Nephron progenitor cell (in vitro differentiated cells): ENCODE measurements around the gene DAD1.
"Not testable (repeated sequence)": the region's sequence is repeated elsewhere in the genome, so short reads cannot be mapped to it uniquely, and the experiment has no call there.

Source experiments
- DNase-seq: peaks from one replicate; pipeline ENCODE4 v3.0.0; 2021
- H3K27ac Mint-ChIP-seq: 2 replicates; pipeline ENCODE4 v1.8.0; 2021; ENCODE audit warnings: mild to moderate bottlenecking, moderate library complexity, mixed read lengths
- H3K27me3 Mint-ChIP-seq: 2 replicates; pipeline ENCODE4 v1.8.0; 2021; ENCODE audit warnings: mild to moderate bottlenecking, low read depth, mixed read lengths; ENCODE audit not compliant: poor library complexity
- H3K36me3 Mint-ChIP-seq: 2 replicates; pipeline ENCODE4 v1.8.0; 2021; ENCODE audit warnings: low read depth, mixed read lengths
- H3K4me1 Mint-ChIP-seq: 2 replicates; pipeline ENCODE4 v1.8.0; 2021; ENCODE audit warnings: mixed read lengths
- H3K4me3 Mint-ChIP-seq: 2 replicates; pipeline ENCODE4 v1.8.0; 2021; ENCODE audit warnings: mild to moderate bottlenecking, moderate library complexity, mixed read lengths
- H3K9me3 Mint-ChIP-seq: 2 replicates; pipeline ENCODE4 v1.8.0; 2021; ENCODE audit warnings: mild to moderate bottlenecking, moderate library complexity, mixed read lengths
- TF ChIP-seq, protein P1 (sequence below): fragments of 200-600 bp; sonication (generic); IDR thresholded peaks from 2 replicates; pipeline ENCODE4 v1.5.0; 2021; ENCODE audit warnings: antibody characterized with exemption

The DAD1 gene

GRCh38 chr14:22556990-22557623, 31.9 kb downstream of the DAD1 start:
- Mint-ChIP-seq H3K4me1 (peaks cover 71% of the 10 kb centered on the region), H3K27me3 (peaks cover 6% of the 10 kb centered on the region), H3K36me3 (no peaks in the 10 kb centered on the region), H3K9me3 (no peaks in the 10 kb centered on the region), H3K27ac (peak overlapping the region; percentile 93), H3K4me3 (peak overlapping the region; percentile 76)
- peak; percentile 94 for DNase-seq
- TF ChIP-seq, protein P1, sequence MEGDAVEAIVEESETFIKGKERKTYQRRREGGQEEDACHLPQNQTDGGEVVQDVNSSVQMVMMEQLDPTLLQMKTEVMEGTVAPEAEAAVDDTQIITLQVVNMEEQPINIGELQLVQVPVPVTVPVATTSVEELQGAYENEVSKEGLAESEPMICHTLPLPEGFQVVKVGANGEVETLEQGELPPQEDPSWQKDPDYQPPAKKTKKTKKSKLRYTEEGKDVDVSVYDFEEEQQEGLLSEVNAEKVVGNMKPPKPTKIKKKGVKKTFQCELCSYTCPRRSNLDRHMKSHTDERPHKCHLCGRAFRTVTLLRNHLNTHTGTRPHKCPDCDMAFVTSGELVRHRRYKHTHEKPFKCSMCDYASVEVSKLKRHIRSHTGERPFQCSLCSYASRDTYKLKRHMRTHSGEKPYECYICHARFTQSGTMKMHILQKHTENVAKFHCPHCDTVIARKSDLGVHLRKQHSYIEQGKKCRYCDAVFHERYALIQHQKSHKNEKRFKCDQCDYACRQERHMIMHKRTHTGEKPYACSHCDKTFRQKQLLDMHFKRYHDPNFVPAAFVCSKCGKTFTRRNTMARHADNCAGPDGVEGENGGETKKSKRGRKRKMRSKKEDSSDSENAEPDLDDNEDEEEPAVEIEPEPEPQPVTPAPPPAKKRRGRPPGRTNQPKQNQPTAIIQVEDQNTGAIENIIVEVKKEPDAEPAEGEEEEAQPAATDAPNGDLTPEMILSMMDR: peak; percentile 100

- peak overlapping the region; percentile 76 for H3K4me3 Mint-ChIP-seq
- H3K9me3 Mint-ChIP-seq: no peaks in the 10 kb centered on the region
- H3K4me1 Mint-ChIP-seq: peaks cover 71% of the 10 kb centered on the region
- H3K36me3 Mint-ChIP-seq: no peaks in the 10 kb centered on the region
- TF ChIP-seq, protein P1: no peak
- peak overlapping the region; percentile 93 for H3K27ac Mint-ChIP-seq
- no peak for DNase-seq
- H3K27me3 Mint-ChIP-seq: peaks cover 6% of the 10 kb centered on the region
Measured at GRCh38 chr14:22556021-22556989, 32.7 kb downstream of the DAD1 start.

DNA sequence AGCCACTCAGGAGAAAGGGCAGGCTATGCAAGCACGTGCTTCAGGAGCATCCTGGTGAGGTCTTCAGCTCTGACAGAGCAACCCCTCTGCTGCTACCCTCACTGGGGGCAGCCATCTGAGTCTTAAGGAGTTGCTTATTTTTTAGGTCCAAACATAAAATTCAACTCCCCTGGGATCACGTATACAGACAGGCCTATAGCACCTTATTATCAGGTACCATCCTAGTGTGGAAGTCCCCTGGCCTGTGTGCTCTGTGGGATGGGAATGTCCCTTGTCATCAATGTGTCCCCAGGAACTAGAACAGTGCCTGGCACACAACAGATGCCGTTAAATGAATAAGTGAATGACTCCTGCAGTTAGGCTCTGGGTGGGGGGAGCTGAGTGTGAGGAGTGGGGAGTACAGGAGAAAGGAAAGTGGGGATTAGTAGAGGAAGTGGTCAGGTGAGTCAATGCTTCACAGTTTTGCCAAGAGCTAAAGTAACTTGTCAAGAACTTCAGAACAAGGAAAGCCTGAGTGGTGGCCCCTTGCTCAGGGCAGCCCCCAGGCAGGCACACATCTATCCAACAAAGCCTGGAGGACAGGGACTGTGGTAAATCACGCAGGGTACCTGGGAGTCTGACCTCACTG, 33.5 kb downstream of the DAD1 start:
- H3K4me3 Mint-ChIP-seq: no peak overlapping the region

DNA sequence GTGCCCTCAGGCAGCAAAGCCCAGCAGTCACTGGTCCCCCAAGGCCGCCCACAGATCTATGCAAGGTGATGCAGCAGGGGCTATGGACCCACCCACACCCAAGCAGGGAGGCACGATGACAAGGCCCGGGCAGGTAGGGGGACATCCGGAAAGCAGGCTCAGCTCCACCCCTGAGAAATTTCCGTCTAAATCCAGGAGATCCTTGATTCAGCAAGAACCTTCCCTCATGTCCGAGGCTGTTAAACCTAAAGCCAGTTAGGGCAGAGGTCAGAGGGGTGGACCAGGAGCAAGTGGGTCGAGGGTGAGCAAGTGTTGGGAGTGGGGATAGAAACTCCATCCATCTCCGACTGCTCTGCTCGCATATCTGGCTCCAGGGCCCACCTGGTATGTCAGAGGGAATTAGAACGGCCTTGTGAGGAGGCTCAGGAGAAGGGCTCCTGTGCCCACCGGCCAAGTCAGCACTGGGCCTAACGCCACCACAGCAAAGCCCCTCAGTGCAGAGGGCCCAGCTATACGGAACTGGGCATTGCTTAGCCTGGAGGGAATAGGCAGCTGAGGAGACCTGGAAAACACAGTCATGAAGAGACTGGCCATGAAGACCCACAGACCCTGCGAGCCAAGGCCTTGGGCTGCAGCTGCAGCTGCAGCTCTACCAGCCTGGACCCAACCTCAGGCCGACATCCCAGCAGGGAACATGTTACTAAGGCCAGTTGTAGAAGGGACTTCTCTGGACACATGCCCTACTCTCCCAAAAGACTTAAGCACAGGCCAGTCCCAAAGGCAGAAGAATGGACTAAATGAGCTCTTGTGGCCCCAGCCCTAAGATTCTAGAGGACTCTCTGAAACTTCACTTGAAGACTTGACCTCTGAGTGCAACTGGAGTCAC, 34.3 kb downstream of the DAD1 start:
- Mint-ChIP-seq H3K4me1 (peaks cover 72% of the 10 kb centered on the region), H3K4me3 (no peak overlapping the region), H3K27ac (no peak overlapping the region), H3K27me3 (peaks cover 6% of the 10 kb centered on the region), H3K9me3 (no peaks in the 10 kb centered on the region), H3K36me3 (no peaks in the 10 kb centered on the region)
- no peak for DNase-seq
- TF ChIP-seq, protein P1: no peak

More for the DNA sequence above, 33.5 kb downstream of the DAD1 start:
- H3K9me3 Mint-ChIP-seq: no peaks in the 10 kb centered on the region
- DNase-seq: no peak
- TF ChIP-seq, protein P1: no peak
- peaks cover 6% of the 10 kb centered on the region for H3K27me3 Mint-ChIP-seq
- no peaks in the 10 kb centered on the region for H3K36me3 Mint-ChIP-seq
- peaks cover 71% of the 10 kb centered on the region for H3K4me1 Mint-ChIP-seq
- peak overlapping the region; percentile 8 for H3K27ac Mint-ChIP-seq

DNA sequence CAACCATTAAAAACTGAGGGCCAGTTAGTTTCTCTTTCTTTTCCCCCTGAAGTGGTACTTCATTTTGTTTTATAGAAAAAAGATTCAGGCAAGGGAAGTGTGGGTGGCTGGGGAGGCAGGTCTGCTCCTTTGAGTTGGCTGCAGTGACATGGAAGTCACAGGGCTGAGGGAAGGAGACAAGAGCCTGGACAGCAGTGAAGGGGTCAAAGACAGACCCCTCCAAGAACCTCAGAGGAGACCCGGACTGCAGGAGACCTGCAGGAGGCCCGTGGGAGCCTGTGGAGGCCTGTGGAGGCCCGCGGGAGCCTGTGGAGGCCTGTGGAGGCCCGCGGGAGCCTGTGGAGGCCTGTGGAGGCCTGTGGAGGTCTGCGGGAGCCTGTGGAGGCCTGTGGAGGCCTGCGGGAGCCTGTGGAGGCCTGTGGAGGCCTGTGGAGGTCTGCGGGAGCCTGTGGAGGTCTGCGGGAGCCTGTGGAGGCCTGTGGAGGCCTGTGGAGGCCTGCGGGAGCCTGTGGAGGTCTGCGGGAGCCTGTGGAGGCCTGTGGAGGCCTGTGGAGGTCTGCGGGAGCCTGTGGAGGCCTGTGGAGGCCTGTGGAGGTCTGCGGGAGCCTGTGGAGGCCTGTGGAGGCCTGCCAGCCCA, 35.0 kb downstream of the DAD1 start:
- H3K9me3 Mint-ChIP-seq, H3K27me3 Mint-ChIP-seq, H3K36me3 Mint-ChIP-seq, H3K27ac Mint-ChIP-seq, DNase-seq, H3K4me3 Mint-ChIP-seq: not testable (repeated sequence)
- peaks cover 72% of the 10 kb centered on the region for H3K4me1 Mint-ChIP-seq
